ENCODE results near the gene CD2. TPM values are rescaled to one million over a fixed set of nuclear protein-coding genes. Genes with fewer than 3 reads are reported as not detected.

Gene CD2
- total and polyA plus RNA-seq, 11 donors = 0.33 to 9.7 (median 0.61) TPM; not detected in 3

- WGBS, 4 donors = 78 to 88% (median 82%) methylated on average over 29 of the region's 29 CpGs
- intact Hi-C loops (cut with DNase I) = no loop called here
- H3K27ac ChIP-seq = no peak overlapping the region
- DNase-seq = no peak
- ATAC-seq = no peak
- TF ChIP-seq POLR2A (IDR thresholded peaks at IDR 0.05) (no peak), CTCF (IDR thresholded peaks at IDR 0.05) (no peak)
- no peak overlapping the region for H3K4me3 ChIP-seq
- peaks cover 0 to 6% (median 0%) of the 10 kb centered on the region in 9 donors for H3K27me3 ChIP-seq
- no peaks in the 10 kb centered on the region for H3K36me3 ChIP-seq
- H3K9me3 ChIP-seq = peaks cover 0 to 8% (median 0%) of the 10 kb centered on the region in 12 donors
- peaks cover 0 to 12% (median 0%) of the 10 kb centered on the region in 12 donors for H3K4me1 ChIP-seq
These were observed 21.0 kb downstream of the CD2 start for GRCh38 chr1:116775116-116775752.

GRCh38 chr1:116777831-116778830 lies 23.9 kb downstream of the CD2 start:
- TF ChIP-seq POLR2A (IDR thresholded peaks at IDR 0.05) = no peak
- no peak for TF ChIP-seq CTCF (IDR thresholded peaks at IDR 0.05)
- no peak overlapping the region for H3K4me3 ChIP-seq
- H3K27me3 ChIP-seq = peaks cover 0 to 7% (median 0%) of the 10 kb centered on the region in 9 donors
- no peaks in the 10 kb centered on the region for H3K4me1 ChIP-seq
- ATAC-seq (no peak), DNase-seq (no peak)
- 62 to 68% (median 65%) methylated on average over 3 of the region's 3 CpGs for WGBS, 4 donors
- intact Hi-C loops (cut with DNase I) = loop anchor here in 1 of 10 donors (1.0 kb wide), 1 partner anchor 10 kb away; no protein-coding TSS in a partner anchor
- H3K27ac ChIP-seq = no peak overlapping the region
- no peaks in the 10 kb centered on the region for H3K36me3 ChIP-seq
- H3K9me3 ChIP-seq = peaks cover 0 to 8% (median 0%) of the 10 kb centered on the region in 12 donors

- no peak for DNase-seq
- H3K27ac ChIP-seq = no peak overlapping the region
- H3K36me3 ChIP-seq = no peaks in the 10 kb centered on the region
- intact Hi-C loops (cut with DNase I) = no loop called here
- no peak for ATAC-seq
- peaks cover 0 to 8% (median under 1%) of the 10 kb centered on the region in 12 donors for H3K9me3 ChIP-seq
- peaks cover 0 to 7% (median 0%) of the 10 kb centered on the region in 9 donors for H3K27me3 ChIP-seq
- no peaks in the 10 kb centered on the region for H3K4me1 ChIP-seq
- 93 to 96% (median 95%) methylated on average over 6 of the region's 6 CpGs for WGBS, 4 donors
- TF ChIP-seq CTCF (IDR thresholded peaks at IDR 0.05) = no peak
- no peak for TF ChIP-seq POLR2A (IDR thresholded peaks at IDR 0.05)
- H3K4me3 ChIP-seq = no peak overlapping the region
These were observed 26.8 kb downstream of the CD2 start for GRCh38 chr1:116781034-116781433.

- ATAC-seq (no peak), DNase-seq (no peak)
- H3K4me3 ChIP-seq = no peak overlapping the region
- WGBS, 4 donors = 79 to 81% (median 80%) methylated on average over 4 of the region's 4 CpGs
- no peak overlapping the region for H3K27ac ChIP-seq
- peaks cover 0 to 7% (median 0%) of the 10 kb centered on the region in 9 donors for H3K27me3 ChIP-seq
- TF ChIP-seq POLR2A (IDR thresholded peaks at IDR 0.05) (no peak), CTCF (IDR thresholded peaks at IDR 0.05) (no peak)
- intact Hi-C loops (cut with DNase I) = no loop called here
- H3K4me1 ChIP-seq = no peaks in the 10 kb centered on the region
- no peaks in the 10 kb centered on the region for H3K36me3 ChIP-seq
- H3K9me3 ChIP-seq = peaks cover 0 to 19% (median 2%) of the 10 kb centered on the region in 12 donors
These were observed 30.8 kb downstream of the CD2 start for GRCh38 chr1:116785006-116785405.
